Common myeloid progenitor, CD34-positive (primary cell): ENCODE data around the gene SLCO3A1.
A peak's percentile ranks its signal among the peaks of the same experiment; 100 is the strongest.

Experiments used
- CTCF ChIA-PET: fragments of 350-600 bp; sonication (Branson Sonifier 250); formaldehyde crosslinking; loops from one replicate; lab custom pipeline; 2021; ENCODE audit warnings: antibody characterized with exemption; lab: Charles Lee
- POLR2A ChIA-PET: fragments of 350-600 bp; sonication (Branson Sonifier 250); formaldehyde crosslinking; loops from one replicate; lab custom pipeline; 2021; ENCODE audit warnings: antibody characterized with exemption; lab: Charles Lee
- DNase-seq, 3 donors: peaks; one replicate each; pipeline versions ENCODE4 v3.0.0 to v3.0.0-alpha.2; 2013
- H3K27ac ChIP-seq, 2 experiments: 1 replicate in 1 of 2; 2 replicates in 1 of 2; pipeline ENCODE4 v1.7.0; 2013; ENCODE audit warnings: inconsistent platforms in 2 of 2, low read length in 2 of 2, mild to moderate bottlenecking in 2 of 2, low read depth in 1 of 2, moderate library complexity in 1 of 2; ENCODE audit not compliant: severe bottlenecking in 2 of 2, insufficient read depth in 1 of 2, poor library complexity in 1 of 2
- H3K27me3 ChIP-seq, 5 experiments: replicated peaks in 2 of 5; 1 replicate in 3 of 5; 2 replicates in 2 of 5; pipeline versions ENCODE4 v1.6.1 to v1.7.0; 2013; ENCODE audit warnings: low read length in 4 of 5, mild to moderate bottlenecking in 2 of 5, moderate library complexity in 2 of 5, inconsistent platforms in 1 of 5; ENCODE audit not compliant: insufficient read depth in 5 of 5, control insufficient read depth in 4 of 5
- H3K36me3 ChIP-seq, 4 experiments: 1 replicate in 2 of 4; 2 replicates in 2 of 4; pipeline versions ENCODE4 v1.6.1 to v1.7.0; 2013; ENCODE audit warnings: low read length in 3 of 4, control low read depth in 1 of 4, mild to moderate bottlenecking in 1 of 4; ENCODE audit not compliant: control insufficient read depth in 4 of 4, insufficient read depth in 4 of 4
- H3K4me1 ChIP-seq, 4 experiments: 1 replicate in 3 of 4; 2 replicates in 1 of 4; pipeline versions ENCODE4 v1.6.1 to v1.7.1; 2013; ENCODE audit warnings: low read length in 3 of 4, mild to moderate bottlenecking in 3 of 4, control low read depth in 1 of 4, inconsistent platforms in 1 of 4, moderate library complexity in 1 of 4; ENCODE audit not compliant: control insufficient read depth in 4 of 4, insufficient read depth in 4 of 4; ENCODE audit errors: control extremely low read depth in 1 of 4
- H3K4me3 ChIP-seq, 7 experiments: 1 replicate in 4 of 7; 2 replicates in 3 of 7; pipeline versions ENCODE4 v1.5.1 to v1.7.0; 2013; ENCODE audit warnings: mild to moderate bottlenecking in 7 of 7, low read length in 6 of 7, moderate library complexity in 6 of 7, inconsistent platforms in 2 of 7, low read depth in 2 of 7, control low read depth in 1 of 7; ENCODE audit not compliant: insufficient read depth in 4 of 7, control insufficient read depth in 1 of 7; ENCODE audit errors: extremely low read depth in 1 of 7
- H3K9me3 ChIP-seq, 5 experiments: 1 replicate in 4 of 5; 2 replicates in 1 of 5; pipeline versions ENCODE4 v1.6.1 to v1.7.1; 2013; ENCODE audit warnings: low read length in 4 of 5, mild to moderate bottlenecking in 2 of 5, inconsistent platforms in 1 of 5, low read depth in 1 of 5, moderate library complexity in 1 of 5; ENCODE audit not compliant: control insufficient read depth in 4 of 5, insufficient read depth in 2 of 5; ENCODE audit errors: control extremely low read depth in 1 of 5
- WGBS: methylation state at CpG from one replicate; pipeline ENCODE4 v1.1.5; 2013; ENCODE audit not compliant: insufficient coverage; 5-methylcytosine and 5-hydroxymethylcytosine counted together

SLCO3A1 gene

GRCh38 chr15:91870876-91871537, 17.5 kb downstream of the SLCO3A1 start:
- DNase-seq, result peak in 2 of 3 donors; percentile 35 to 58
- Histone ChIP-seq H3K27me3 (no peaks in the 10 kb centered on the region), H3K27ac (no peak overlapping the region), H3K36me3 (peaks cover 0 to 3% (median under 1%) of the 10 kb centered on the region in 4 experiments), H3K9me3 (peaks cover 0 to 5% (median 0%) of the 10 kb centered on the region in 5 experiments), H3K4me3 (no peak overlapping the region), H3K4me1 (peaks cover 0 to 25% (median 19%) of the 10 kb centered on the region in 4 experiments)
- CTCF ChIA-PET, result interaction anchor here (1.0 kb wide), 1 partner anchor 11 kb away, joined by 3 read pairs; no protein-coding TSS in a partner anchor
- WGBS, result 31% methylated on average over 3 of the region's 6 CpGs
- POLR2A ChIA-PET, result no interaction called here

GRCh38 chr15:91871837-91872236, 18.3 kb downstream of the SLCO3A1 start:
- CTCF ChIA-PET, result no interaction called here
- peaks cover 0 to 10% (median under 1%) of the 10 kb centered on the region in 4 experiments for H3K36me3 ChIP-seq
- peaks cover 0 to 5% (median 0%) of the 10 kb centered on the region in 5 experiments for H3K9me3 ChIP-seq
- 94% methylated on average over 3 of the region's 5 CpGs for WGBS
- POLR2A ChIA-PET, result no interaction called here
- no peaks in the 10 kb centered on the region for H3K27me3 ChIP-seq
- no peak overlapping the region for H3K4me3 ChIP-seq
- no peak overlapping the region for H3K27ac ChIP-seq
- peaks cover 0 to 16% (median 13%) of the 10 kb centered on the region in 4 experiments for H3K4me1 ChIP-seq
- no peak for DNase-seq

GRCh38 chr15:91872356-91873137, 19.0 kb downstream of the SLCO3A1 start:
- Histone ChIP-seq H3K9me3 (peaks cover 0 to 5% (median 0%) of the 10 kb centered on the region in 5 experiments), H3K27me3 (no peaks in the 10 kb centered on the region), H3K36me3 (peaks cover 0 to 10% (median under 1%) of the 10 kb centered on the region in 4 experiments), H3K27ac (no peak overlapping the region), H3K4me1 (peaks cover 0 to 10% (median 8%) of the 10 kb centered on the region in 4 experiments), H3K4me3 (no peak overlapping the region)
- POLR2A ChIA-PET, result no interaction called here
- CTCF ChIA-PET, result no interaction called here
- WGBS, result 97% methylated on average over 11 of the region's 15 CpGs
- DNase-seq, result no peak

DNA sequence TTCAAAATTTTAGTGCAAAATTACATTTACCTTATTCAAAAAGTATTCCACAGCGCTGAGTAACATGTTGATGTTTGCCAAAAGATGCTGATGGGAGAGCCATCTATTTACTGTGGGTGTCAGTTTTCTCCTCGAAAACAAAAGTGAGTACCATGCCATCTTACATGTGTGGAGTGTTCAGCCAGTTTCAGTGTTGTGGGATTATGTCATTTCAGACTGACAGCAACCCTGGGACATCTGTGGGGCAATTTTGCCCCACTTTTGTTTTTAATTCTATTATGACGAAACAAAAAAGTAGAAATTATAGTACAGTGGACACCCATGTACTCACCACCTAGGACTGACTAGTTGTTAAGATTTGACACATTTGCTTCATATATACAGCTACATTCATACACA, 19.6 kb downstream of the SLCO3A1 start:
- Histone ChIP-seq H3K27me3 (no peaks in the 10 kb centered on the region), H3K36me3 (peaks cover 0 to 10% (median under 1%) of the 10 kb centered on the region in 4 experiments), H3K27ac (no peak overlapping the region), H3K9me3 (peaks cover 0 to 5% (median 0%) of the 10 kb centered on the region in 5 experiments), H3K4me1 (peaks cover 0 to 6% (median 3%) of the 10 kb centered on the region in 4 experiments), H3K4me3 (no peak overlapping the region)
- no CpG with 5 or more reads among the region's 3 CpGs for WGBS
- POLR2A ChIA-PET, result no interaction called here
- no peak for DNase-seq
- CTCF ChIA-PET, result interaction anchor here (1.0 kb wide), 1 partner anchor 14 kb away, joined by 3 read pairs; no protein-coding TSS in a partner anchor

GRCh38 chr15:91874171-91874570, 20.7 kb downstream of the SLCO3A1 start:
- ChIA-PET POLR2A (no interaction called here), CTCF (interaction anchor here (1.0 kb wide), 1 partner anchor 13 kb away, joined by 3 read pairs; no protein-coding TSS in a partner anchor)
- Histone ChIP-seq H3K4me3 (no peak overlapping the region), H3K4me1 (peaks cover 0 to 6% (median 3%) of the 10 kb centered on the region in 4 experiments), H3K27me3 (no peaks in the 10 kb centered on the region), H3K27ac (no peak overlapping the region), H3K36me3 (peaks cover 0 to 10% (median under 1%) of the 10 kb centered on the region in 4 experiments), H3K9me3 (peaks cover 0 to 5% (median 0%) of the 10 kb centered on the region in 5 experiments)
- no peak for DNase-seq
- 100% methylated on average over 3 of the region's 3 CpGs for WGBS

DNA sequence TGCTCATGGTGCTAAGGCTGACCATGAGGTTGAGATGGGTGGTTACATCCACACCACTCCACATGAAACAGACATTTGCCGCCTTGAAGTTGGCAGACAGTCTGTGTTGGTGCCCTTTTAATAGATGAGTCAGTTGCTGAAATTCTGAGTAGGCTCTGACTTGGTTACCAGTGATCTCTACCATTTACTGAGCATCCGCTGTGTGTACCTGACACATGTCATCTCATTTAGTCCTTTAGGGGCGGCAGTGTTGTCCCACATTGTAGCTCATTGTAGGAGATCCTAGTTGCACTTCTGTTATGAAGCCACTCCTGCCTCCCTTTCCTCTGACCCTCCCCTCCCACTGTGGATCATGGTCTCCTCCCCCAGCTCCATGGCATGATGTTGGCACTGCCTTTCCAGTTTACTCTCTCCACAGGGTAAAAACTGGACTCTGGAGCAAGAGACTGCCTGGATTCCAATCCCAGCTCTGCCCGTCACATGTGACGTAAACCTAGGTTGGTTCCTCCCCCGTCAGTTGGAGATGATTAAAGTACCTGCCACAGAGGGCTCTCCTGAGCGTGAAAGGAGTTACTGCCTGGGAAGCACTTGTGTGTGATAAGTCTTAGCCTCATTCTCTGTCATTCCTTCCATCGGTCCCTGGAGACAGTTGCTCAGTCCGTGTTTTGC, 21.6 kb downstream of the SLCO3A1 start:
- Histone ChIP-seq H3K27me3 (no peaks in the 10 kb centered on the region), H3K4me3 (no peak overlapping the region), H3K27ac (no peak overlapping the region), H3K4me1 (peaks cover 0 to 6% (median 3%) of the 10 kb centered on the region in 4 experiments), H3K36me3 (peaks cover 0 to 10% (median under 1%) of the 10 kb centered on the region in 4 experiments), H3K9me3 (no peaks in the 10 kb centered on the region)
- ChIA-PET POLR2A (no interaction called here), CTCF (interaction anchor here (0.8 kb wide), 1 partner anchor 202 kb away, joined by 4 read pairs; no protein-coding TSS in a partner anchor)
- WGBS, result 98% methylated on average over 9 of the region's 9 CpGs
- DNase-seq, result no peak
